GM23338 (cell line): ENCODE results near the gene GRAMD2B. TPM values are rescaled to one million over a fixed set of nuclear protein-coding genes. Genes with fewer than 3 reads are reported as not detected.

Experiments used
- ATAC-seq: fragments of 200-7000 bp; cut with Tn5 transposase; 3 replicates; pipeline ENCODE4 v1.9.1; 2020
- DNase-seq: peaks from one replicate; pipeline ENCODE4 v3.0.0-alpha.2; 2015; ENCODE audit warnings: low spot score
- H2AFZ ChIP-seq: fragments of 200-600 bp; sonication (generic); 2 replicates; pipeline ENCODE4 v1.8.0; 2016; ENCODE audit warnings: antibody characterized with exemption, mild to moderate bottlenecking, moderate library complexity
- H3F3A ChIP-seq: fragments of 200-600 bp; sonication (generic); replicated peaks from 2 replicates; pipeline ENCODE4 v1.8.0; 2017; ENCODE audit warnings: antibody characterized with exemption, mixed run types, low read depth
- H3K27ac ChIP-seq: fragments of 200-600 bp; sonication (generic); 2 replicates; pipeline ENCODE4 v1.6.1; 2016; ENCODE audit warnings: low read depth
- H3K27me3 ChIP-seq: fragments of 200-600 bp; sonication (generic); 2 replicates; pipeline ENCODE4 v1.8.0; 2016; ENCODE audit warnings: mild to moderate bottlenecking, mixed run types, moderate library complexity; ENCODE audit not compliant: insufficient read depth
- H3K36me3 ChIP-seq: fragments of 200-600 bp; sonication (generic); 2 replicates; pipeline ENCODE4 v1.8.0; 2016; ENCODE audit warnings: mild to moderate bottlenecking; ENCODE audit not compliant: insufficient read depth
- H3K4me1 ChIP-seq: fragments of 200-600 bp; sonication (generic); 2 replicates; pipeline ENCODE4 v1.8.0; 2016; ENCODE audit warnings: mild to moderate bottlenecking, moderate library complexity; ENCODE audit not compliant: insufficient read depth
- H3K4me2 ChIP-seq: fragments of 200-600 bp; sonication (generic); 2 replicates; pipeline ENCODE4 v1.7.1; 2017; ENCODE audit warnings: mixed run types
- H3K4me3 ChIP-seq: fragments of 200-600 bp; sonication (generic); 2 replicates; pipeline ENCODE4 v1.6.1; 2016; ENCODE audit warnings: mixed run types
- H3K79me2 ChIP-seq: fragments of 200-600 bp; sonication (generic); replicated peaks from 2 replicates; pipeline ENCODE4 v1.8.0; 2017; ENCODE audit warnings: mild to moderate bottlenecking; ENCODE audit not compliant: insufficient read depth
- H3K9me2 ChIP-seq: fragments of 200-600 bp; sonication (generic); 2 replicates; pipeline ENCODE4 v1.8.0; 2017; ENCODE audit not compliant: insufficient read depth
- H4K20me1 ChIP-seq: fragments of 200-600 bp; sonication (generic); replicated peaks from 2 replicates; pipeline ENCODE4 v1.8.0; 2017; ENCODE audit warnings: mild to moderate bottlenecking; ENCODE audit not compliant: insufficient read depth
- H3K27ac Mint-ChIP-seq: 2 replicates; pipeline ENCODE4 v1.8.0; 2020; ENCODE audit warnings: inconsistent platforms, mild to moderate bottlenecking, moderate library complexity, mixed read lengths
- H3K27me3 Mint-ChIP-seq: 3 replicates; pipeline ENCODE4 v1.8.0; 2022; ENCODE audit warnings: low read depth, mild to moderate bottlenecking, moderate library complexity, mixed read lengths, inconsistent platforms; ENCODE audit not compliant: insufficient read depth, poor library complexity
- H3K36me3 Mint-ChIP-seq: 3 replicates; pipeline ENCODE4 v1.8.0; 2021; ENCODE audit warnings: low read depth, mild to moderate bottlenecking, inconsistent platforms, moderate library complexity, mixed read lengths
- H3K4me1 Mint-ChIP-seq: 3 replicates; pipeline ENCODE4 v1.8.0; 2020; ENCODE audit warnings: mild to moderate bottlenecking, inconsistent platforms, mixed read lengths
- H3K4me3 Mint-ChIP-seq: 3 replicates; pipeline ENCODE4 v1.8.0; 2021; ENCODE audit warnings: moderate library complexity, mild to moderate bottlenecking, inconsistent platforms, mixed read lengths
- H3K9me3 Mint-ChIP-seq: 3 replicates; pipeline ENCODE4 v1.8.0; 2020; ENCODE audit warnings: moderate library complexity, mild to moderate bottlenecking, inconsistent platforms, mixed read lengths
- CREB1 ChIP-seq: fragments of 250-450 bp; sonication (Bioruptor Pico); IDR thresholded peaks from 2 replicates; pipeline ENCODE4 v1.5.0; 2020; ENCODE audit warnings: low read depth, mild to moderate bottlenecking, moderate library complexity
- EZH2 ChIP-seq: fragments of 200-600 bp; sonication (generic); IDR thresholded peaks from one replicate; pipeline ENCODE4 v1.8.0; 2017; ENCODE audit warnings: antibody characterized with exemption, mild to moderate bottlenecking, low read depth; ENCODE audit not compliant: unreplicated experiment
- JUNB ChIP-seq: IDR thresholded peaks from one replicate; pipeline ENCODE4 v1.6.1; 2016; ENCODE audit warnings: antibody characterized with exemption; ENCODE audit not compliant: unreplicated experiment
- NANOG ChIP-seq: IDR thresholded peaks from 2 replicates; pipeline ENCODE4 v1.6.1; 2016; ENCODE audit warnings: antibody characterized with exemption, borderline replicate concordance
- POLR2AphosphoS5 ChIP-seq: IDR thresholded peaks from 2 replicates; pipeline ENCODE4 v1.6.1; 2016; ENCODE audit warnings: antibody characterized with exemption, low read depth
- STAT1 ChIP-seq: IDR thresholded peaks from one replicate; pipeline ENCODE4 v1.6.1; 2016; ENCODE audit warnings: antibody characterized with exemption; ENCODE audit not compliant: unreplicated experiment
- ZNF114 ChIP-seq: fragments of 250-450 bp; sonication (Bioruptor Pico); IDR thresholded peaks from 2 replicates; pipeline ENCODE4 v1.5.0; 2020; ENCODE audit warnings: mild to moderate bottlenecking, moderate library complexity
- polyA plus RNA-seq: library from polyadenylated mRNA; unstranded; fragments of >200 nt; fragmentation: Nextera tagmentation; extraction: Ambion mirVana; gene quantifications from 2 replicates; pipeline ENCODE4 v1.2.1, GENCODE V29; 2016
- total RNA-seq: library from RNA; depleted of rRNA; stranded (reverse); fragments of >200 nt; shearing (Covaris generic); gene quantifications from 2 replicates; pipeline ENCODE4 v1.2.3, GENCODE V29; 2014
- TF ChIP-seq, protein P1 (sequence below), 2 experiments: fragments of 200-600 bp in 1 of 2; sonication (generic) in 1 of 2; conservative IDR thresholded peaks; 2 replicates each; pipeline versions ENCODE4 v1.5.1 to v1.6.1; 2016 to 2017; ENCODE audit warnings: antibody characterized with exemption in 2 of 2, low read depth in 2 of 2, mild to moderate bottlenecking in 2 of 2, moderate library complexity in 1 of 2
- TF ChIP-seq, protein P2 (sequence below): IDR thresholded peaks from 2 replicates; pipeline ENCODE4 v1.6.1; 2016; ENCODE audit warnings: antibody characterized with exemption
- TF ChIP-seq, protein P3 (sequence below): fragments of 250-450 bp; sonication (Bioruptor Pico); IDR thresholded peaks from 2 replicates; pipeline ENCODE4 v1.5.0; 2020; ENCODE audit warnings: mild to moderate bottlenecking, moderate library complexity

The GRAMD2B gene
- total and polyA plus RNA-seq, 2 experiments from 2014 or later: 9.7 to 16.9 TPM

DNA sequence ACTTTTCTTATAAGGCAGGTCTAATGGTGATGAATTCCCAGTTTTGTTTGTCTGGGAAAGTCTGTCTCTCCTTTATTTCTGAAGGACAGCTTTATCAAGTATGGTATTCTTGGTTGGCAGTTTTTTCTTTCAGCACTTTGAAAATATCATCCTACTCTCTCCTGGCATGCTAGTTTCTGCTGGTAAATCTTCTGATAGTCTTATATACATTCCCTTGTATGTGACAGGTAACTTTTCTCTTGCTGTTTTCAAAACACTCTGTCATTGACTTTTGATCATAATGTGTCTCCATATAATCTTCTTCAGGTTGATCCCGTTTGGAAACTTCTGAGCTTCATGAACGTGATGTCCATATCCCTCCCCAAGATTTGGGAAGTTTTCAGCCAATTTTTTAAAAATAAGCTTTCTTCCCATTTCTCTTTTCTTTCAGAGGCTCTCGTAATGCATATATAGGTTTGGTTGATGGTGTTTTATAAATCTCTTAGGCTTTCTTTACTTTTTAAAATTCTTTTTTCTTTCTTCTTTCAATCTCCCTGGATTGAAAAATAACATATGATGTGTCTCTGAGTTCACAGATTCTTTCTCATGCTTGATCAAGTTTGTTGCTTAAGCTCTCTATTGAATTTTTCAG, 22.5 kb upstream of the GRAMD2B start:
- no peaks in the 10 kb centered on the region for H3F3A ChIP-seq
- no peak overlapping the region for H3K4me3 Mint-ChIP-seq
- peaks cover 5% of the 10 kb centered on the region; the same call in 1 of the 2 replicates for H3K36me3 ChIP-seq
- no peaks in the 10 kb centered on the region for H3K27me3 Mint-ChIP-seq
- H4K20me1 ChIP-seq: no peaks in the 10 kb centered on the region
- TF ChIP-seq JUNB: no peak
- TF ChIP-seq EZH2: no peak
- no peak for TF ChIP-seq NANOG
- TF ChIP-seq CREB1 (CRISPR knock-in tag): no peak
- no peak for TF ChIP-seq POLR2AphosphoS5
- no peak for TF ChIP-seq STAT1
- TF ChIP-seq, protein P1, sequence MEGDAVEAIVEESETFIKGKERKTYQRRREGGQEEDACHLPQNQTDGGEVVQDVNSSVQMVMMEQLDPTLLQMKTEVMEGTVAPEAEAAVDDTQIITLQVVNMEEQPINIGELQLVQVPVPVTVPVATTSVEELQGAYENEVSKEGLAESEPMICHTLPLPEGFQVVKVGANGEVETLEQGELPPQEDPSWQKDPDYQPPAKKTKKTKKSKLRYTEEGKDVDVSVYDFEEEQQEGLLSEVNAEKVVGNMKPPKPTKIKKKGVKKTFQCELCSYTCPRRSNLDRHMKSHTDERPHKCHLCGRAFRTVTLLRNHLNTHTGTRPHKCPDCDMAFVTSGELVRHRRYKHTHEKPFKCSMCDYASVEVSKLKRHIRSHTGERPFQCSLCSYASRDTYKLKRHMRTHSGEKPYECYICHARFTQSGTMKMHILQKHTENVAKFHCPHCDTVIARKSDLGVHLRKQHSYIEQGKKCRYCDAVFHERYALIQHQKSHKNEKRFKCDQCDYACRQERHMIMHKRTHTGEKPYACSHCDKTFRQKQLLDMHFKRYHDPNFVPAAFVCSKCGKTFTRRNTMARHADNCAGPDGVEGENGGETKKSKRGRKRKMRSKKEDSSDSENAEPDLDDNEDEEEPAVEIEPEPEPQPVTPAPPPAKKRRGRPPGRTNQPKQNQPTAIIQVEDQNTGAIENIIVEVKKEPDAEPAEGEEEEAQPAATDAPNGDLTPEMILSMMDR (conservative IDR thresholded peaks at IDR 0.05; ENCODE audit: low read depth in 2 of 2): no peak
- TF ChIP-seq, protein P2, sequence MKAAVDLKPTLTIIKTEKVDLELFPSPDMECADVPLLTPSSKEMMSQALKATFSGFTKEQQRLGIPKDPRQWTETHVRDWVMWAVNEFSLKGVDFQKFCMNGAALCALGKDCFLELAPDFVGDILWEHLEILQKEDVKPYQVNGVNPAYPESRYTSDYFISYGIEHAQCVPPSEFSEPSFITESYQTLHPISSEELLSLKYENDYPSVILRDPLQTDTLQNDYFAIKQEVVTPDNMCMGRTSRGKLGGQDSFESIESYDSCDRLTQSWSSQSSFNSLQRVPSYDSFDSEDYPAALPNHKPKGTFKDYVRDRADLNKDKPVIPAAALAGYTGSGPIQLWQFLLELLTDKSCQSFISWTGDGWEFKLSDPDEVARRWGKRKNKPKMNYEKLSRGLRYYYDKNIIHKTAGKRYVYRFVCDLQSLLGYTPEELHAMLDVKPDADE: no peak
- TF ChIP-seq ZNF114 (CRISPR knock-in tag): no peak
- DNase-seq (no peak), ATAC-seq (no peak)
- H3K4me1 ChIP-seq: peaks cover 12% of the 10 kb centered on the region; the same call in 1 of the 2 replicates
- peaks cover 10% of the 10 kb centered on the region for H3K9me2 ChIP-seq
- no peak overlapping the region for H3K27ac Mint-ChIP-seq
- H2AFZ ChIP-seq: no peak overlapping the region
- peaks cover 15% of the 10 kb centered on the region for H3K4me1 Mint-ChIP-seq
- no peak overlapping the region for H3K4me2 ChIP-seq
- no peak overlapping the region for H3K4me3 ChIP-seq
- no peaks in the 10 kb centered on the region for H3K27me3 ChIP-seq
- H3K27ac ChIP-seq: no peak overlapping the region
- H3K79me2 ChIP-seq: no peaks in the 10 kb centered on the region
- H3K9me3 Mint-ChIP-seq: peaks cover 18% of the 10 kb centered on the region; the same call in 2 of the 3 replicates
- peaks cover 17% of the 10 kb centered on the region; the same call in 2 of the 3 replicates for H3K36me3 Mint-ChIP-seq

DNA sequence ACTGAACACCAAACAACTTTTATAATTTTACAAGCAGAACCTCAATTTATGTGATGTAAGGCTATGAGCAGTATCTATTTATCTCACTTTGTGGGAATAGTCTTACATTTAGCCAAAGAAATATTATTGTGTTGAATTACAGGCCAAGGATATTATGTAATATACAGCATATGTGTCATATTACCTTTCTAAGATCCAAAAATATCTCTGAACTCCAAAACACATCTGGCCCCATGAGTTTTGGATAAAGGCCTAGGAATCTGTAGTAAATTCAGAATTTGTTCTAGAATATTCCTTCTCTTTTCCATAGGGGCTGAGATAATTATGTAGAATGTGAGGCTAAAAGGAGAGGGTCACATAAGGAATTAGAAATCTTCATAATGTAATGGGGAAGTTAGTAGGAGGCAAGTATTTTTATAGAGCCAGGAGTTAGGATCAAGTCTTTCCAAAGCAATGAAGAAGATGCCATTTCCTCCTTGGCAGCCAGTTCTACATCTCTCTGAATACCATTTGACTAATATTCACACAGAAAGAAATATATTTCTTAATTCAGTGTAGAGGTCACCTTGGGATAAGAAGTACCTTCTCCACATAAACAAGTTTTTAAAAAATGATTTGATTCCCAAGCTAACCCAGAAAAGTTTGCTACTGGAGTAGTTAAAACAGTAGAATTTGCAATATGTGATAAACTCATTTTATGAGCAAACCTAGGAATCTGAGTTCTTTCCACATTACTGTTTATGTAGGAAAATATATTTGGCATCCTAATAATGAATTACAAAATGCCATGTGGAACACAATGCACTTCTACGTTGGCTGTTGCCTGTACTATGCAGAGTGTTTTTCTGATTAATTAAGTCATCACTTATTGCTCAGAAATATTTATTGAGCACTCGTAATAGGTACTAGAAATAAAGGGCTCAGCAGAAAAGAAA, 20.3 kb upstream of the GRAMD2B start:
- Histone ChIP-seq H3K4me1 (peaks cover 12% of the 10 kb centered on the region; the same call in 1 of the 2 replicates), H3K36me3 (peaks cover 5% of the 10 kb centered on the region; the same call in 1 of the 2 replicates), H3K27me3 (no peaks in the 10 kb centered on the region), H3K4me3 (no peak overlapping the region), H3K79me2 (no peaks in the 10 kb centered on the region), H3K9me2 (peaks cover 10% of the 10 kb centered on the region), H3F3A (no peaks in the 10 kb centered on the region), H3K4me2 (no peak overlapping the region), H4K20me1 (no peaks in the 10 kb centered on the region), H2AFZ (no peak overlapping the region), H3K27ac (no peak overlapping the region)
- Mint-ChIP-seq H3K27me3 (no peaks in the 10 kb centered on the region), H3K27ac (no peak overlapping the region; the same call in 1 of the 2 replicates), H3K4me1 (peaks cover 15% of the 10 kb centered on the region), H3K4me3 (no peak overlapping the region), H3K9me3 (peaks cover 18% of the 10 kb centered on the region; the same call in 2 of the 3 replicates), H3K36me3 (peaks cover 17% of the 10 kb centered on the region; the same call in 2 of the 3 replicates)
- TF ChIP-seq, protein P3, sequence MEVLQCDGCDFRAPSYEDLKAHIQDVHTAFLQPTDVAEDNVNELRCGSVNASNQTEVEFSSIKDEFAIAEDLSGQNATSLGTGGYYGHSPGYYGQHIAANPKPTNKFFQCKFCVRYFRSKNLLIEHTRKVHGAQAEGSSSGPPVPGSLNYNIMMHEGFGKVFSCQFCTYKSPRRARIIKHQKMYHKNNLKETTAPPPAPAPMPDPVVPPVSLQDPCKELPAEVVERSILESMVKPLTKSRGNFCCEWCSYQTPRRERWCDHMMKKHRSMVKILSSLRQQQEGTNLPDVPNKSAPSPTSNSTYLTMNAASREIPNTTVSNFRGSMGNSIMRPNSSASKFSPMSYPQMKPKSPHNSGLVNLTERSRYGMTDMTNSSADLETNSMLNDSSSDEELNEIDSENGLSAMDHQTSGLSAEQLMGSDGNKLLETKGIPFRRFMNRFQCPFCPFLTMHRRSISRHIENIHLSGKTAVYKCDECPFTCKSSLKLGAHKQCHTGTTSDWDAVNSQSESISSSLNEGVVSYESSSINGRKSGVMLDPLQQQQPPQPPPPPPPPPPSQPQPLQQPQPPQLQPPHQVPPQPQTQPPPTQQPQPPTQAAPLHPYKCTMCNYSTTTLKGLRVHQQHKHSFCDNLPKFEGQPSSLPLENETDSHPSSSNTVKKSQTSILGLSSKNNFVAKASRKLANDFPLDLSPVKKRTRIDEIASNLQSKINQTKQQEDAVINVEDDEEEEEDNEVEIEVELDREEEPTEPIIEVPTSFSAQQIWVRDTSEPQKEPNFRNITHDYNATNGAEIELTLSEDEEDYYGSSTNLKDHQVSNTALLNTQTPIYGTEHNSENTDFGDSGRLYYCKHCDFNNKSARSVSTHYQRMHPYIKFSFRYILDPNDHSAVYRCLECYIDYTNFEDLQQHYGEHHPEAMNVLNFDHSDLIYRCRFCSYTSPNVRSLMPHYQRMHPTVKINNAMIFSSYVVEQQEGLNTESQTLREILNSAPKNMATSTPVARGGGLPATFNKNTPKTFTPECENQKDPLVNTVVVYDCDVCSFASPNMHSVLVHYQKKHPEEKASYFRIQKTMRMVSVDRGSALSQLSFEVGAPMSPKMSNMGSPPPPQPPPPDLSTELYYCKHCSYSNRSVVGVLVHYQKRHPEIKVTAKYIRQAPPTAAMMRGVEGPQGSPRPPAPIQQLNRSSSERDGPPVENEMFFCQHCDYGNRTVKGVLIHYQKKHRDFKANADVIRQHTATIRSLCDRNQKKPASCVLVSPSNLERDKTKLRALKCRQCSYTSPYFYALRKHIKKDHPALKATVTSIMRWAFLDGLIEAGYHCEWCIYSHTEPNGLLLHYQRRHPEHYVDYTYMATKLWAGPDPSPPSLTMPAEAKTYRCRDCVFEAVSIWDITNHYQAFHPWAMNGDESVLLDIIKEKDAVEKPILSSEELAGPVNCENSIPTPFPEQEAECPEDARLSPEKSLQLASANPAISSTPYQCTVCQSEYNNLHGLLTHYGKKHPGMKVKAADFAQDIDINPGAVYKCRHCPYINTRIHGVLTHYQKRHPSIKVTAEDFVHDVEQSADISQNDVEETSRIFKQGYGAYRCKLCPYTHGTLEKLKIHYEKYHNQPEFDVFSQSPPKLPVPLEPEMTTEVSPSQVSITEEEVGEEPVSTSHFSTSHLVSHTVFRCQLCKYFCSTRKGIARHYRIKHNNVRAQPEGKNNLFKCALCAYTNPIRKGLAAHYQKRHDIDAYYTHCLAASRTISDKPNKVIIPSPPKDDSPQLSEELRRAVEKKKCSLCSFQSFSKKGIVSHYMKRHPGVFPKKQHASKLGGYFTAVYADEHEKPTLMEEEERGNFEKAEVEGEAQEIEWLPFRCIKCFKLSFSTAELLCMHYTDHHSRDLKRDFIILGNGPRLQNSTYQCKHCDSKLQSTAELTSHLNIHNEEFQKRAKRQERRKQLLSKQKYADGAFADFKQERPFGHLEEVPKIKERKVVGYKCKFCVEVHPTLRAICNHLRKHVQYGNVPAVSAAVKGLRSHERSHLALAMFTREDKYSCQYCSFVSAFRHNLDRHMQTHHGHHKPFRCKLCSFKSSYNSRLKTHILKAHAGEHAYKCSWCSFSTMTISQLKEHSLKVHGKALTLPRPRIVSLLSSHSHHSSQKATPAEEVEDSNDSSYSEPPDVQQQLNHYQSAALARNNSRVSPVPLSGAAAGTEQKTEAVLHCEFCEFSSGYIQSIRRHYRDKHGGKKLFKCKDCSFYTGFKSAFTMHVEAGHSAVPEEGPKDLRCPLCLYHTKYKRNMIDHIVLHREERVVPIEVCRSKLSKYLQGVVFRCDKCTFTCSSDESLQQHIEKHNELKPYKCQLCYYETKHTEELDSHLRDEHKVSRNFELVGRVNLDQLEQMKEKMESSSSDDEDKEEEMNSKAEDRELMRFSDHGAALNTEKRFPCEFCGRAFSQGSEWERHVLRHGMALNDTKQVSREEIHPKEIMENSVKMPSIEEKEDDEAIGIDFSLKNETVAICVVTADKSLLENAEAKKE (CRISPR knock-in tag): no peak
- TF ChIP-seq NANOG (no peak), STAT1 (no peak)
- ATAC-seq: no peak
- no peak for DNase-seq
